ENCODE results near the gene ZNF174. TPM values are rescaled to one million over a fixed set of nuclear protein-coding genes. Genes with fewer than 3 reads are reported as not detected.

The ZNF174 gene
- total RNA-seq, 4 donors from 2014 or later = 6.7 to 15.6 (median 9.6) TPM

DNA sequence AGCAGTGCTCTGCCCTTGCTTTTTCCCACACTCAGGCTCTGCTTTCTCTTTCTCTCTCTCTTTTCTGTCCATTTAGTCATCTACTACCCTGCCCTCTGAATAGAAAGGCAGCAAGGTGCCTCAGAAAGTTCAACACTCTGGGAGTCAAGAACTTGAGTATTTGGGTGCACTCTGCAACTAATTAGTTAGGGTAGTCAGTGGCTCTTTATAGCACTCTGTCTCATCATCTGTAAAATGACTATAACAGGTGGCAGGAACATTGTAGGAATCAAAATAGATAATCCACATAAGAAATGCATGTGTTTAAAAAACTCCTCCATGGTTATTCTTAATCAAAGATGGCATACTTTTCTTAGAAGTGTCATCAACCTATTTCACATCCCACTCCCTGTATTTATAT is 38.1 kb upstream of the ZNF174 start:
- ATAC-seq = no peak
- Histone ChIP-seq H3K9me3 (peaks cover 0 to 22% (median 2%) of the 10 kb centered on the region in 3 donors), H3K27ac (no peak overlapping the region), H3K4me1 (no peaks in the 10 kb centered on the region), H3K36me3 (no peaks in the 10 kb centered on the region), H3K4me3 (no peak overlapping the region), H3K27me3 (peaks cover 0 to 4% (median 0%) of the 10 kb centered on the region in 3 donors)
- no peak for TF ChIP-seq POLR2A (IDR thresholded peaks at IDR 0.05)
- TF ChIP-seq CTCF (IDR thresholded peaks at IDR 0.05 in 4 of 5, conservative IDR thresholded peaks at IDR 0.05 in 1 of 5) = no peak
- intact Hi-C loops (cut with DNase I; ENCODE audit: low total_unique reads) = no loop called here
- DNase-seq = no peak
- in situ Hi-C loops (cut with MboI; ENCODE audit: low sequenced_read_pairs in 4 of 4) = no loop called here

GRCh38 chr16:3363793-3364192 is 37.2 kb upstream of the ZNF174 start:
- peaks cover 0 to 22% (median 2%) of the 10 kb centered on the region in 3 donors for H3K9me3 ChIP-seq
- H3K4me3 ChIP-seq = no peak overlapping the region
- no peaks in the 10 kb centered on the region for H3K4me1 ChIP-seq
- DNase-seq = no peak
- intact Hi-C loops (cut with DNase I; ENCODE audit: low total_unique reads) (loop anchor here (2.0 kb wide), 1 partner anchor 37 kb away; the partner anchor contains the start of genes ZNF174 and ZSCAN32), in situ Hi-C loops (cut with MboI; ENCODE audit: low sequenced_read_pairs in 4 of 4) (no loop called here)
- no peak for ATAC-seq
- H3K27ac ChIP-seq = no peak overlapping the region
- TF ChIP-seq CTCF (IDR thresholded peaks at IDR 0.05 in 4 of 5, conservative IDR thresholded peaks at IDR 0.05 in 1 of 5) (no peak), POLR2A (IDR thresholded peaks at IDR 0.05) (no peak)
- no peaks in the 10 kb centered on the region for H3K27me3 ChIP-seq
- H3K36me3 ChIP-seq = no peaks in the 10 kb centered on the region

- Histone ChIP-seq H3K36me3 (no peaks in the 10 kb centered on the region), H3K4me3 (peak overlapping the region; percentile 33 to 61 (median 58)), H3K9me3 (peaks cover 0 to 22% (median 2%) of the 10 kb centered on the region in 3 donors), H3K27me3 (no peaks in the 10 kb centered on the region), H3K4me1 (no peaks in the 10 kb centered on the region), H3K27ac (peak overlapping the region; percentile 67 to 76 (median 73))
- DNase-seq (peak; percentile 53 to 71), ATAC-seq (peak; percentile 82 to 87)
- in situ Hi-C loops (cut with MboI; ENCODE audit: low sequenced_read_pairs in 4 of 4) (no loop called here), intact Hi-C loops (cut with DNase I; ENCODE audit: low total_unique reads) (loop anchor here (2.0 kb wide), 1 partner anchor 36 kb away; the partner anchor contains the start of genes ZNF174 and ZSCAN32)
- no peak for TF ChIP-seq CTCF (IDR thresholded peaks at IDR 0.05 in 4 of 5, conservative IDR thresholded peaks at IDR 0.05 in 1 of 5)
- TF ChIP-seq POLR2A (IDR thresholded peaks at IDR 0.05) = no peak
These were observed 36.1 kb upstream of the ZNF174 start for GRCh38 chr16:3364774-3365427.

DNA sequence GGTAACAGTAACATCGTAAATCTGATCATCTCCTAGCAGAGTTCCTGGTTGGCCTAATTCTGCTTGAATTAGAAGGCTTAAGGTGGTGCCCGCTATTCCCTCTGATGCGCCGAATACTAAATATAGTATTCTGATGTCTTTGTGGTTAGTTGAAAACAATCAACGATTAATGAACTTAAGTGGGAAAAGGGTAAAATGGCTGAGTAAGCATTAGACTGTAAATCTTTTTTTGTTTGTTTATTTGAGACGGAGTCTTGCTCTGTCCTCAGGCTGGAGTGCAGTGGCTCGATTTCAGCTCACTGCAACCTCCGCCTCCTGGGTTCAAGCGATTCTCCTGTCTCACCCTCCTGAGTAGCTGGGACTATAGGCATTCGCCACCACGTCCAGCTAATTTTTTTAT is 31.9 kb upstream of the ZNF174 start:
- intact Hi-C loops (cut with DNase I; ENCODE audit: low total_unique reads) (no loop called here), in situ Hi-C loops (cut with MboI; ENCODE audit: low sequenced_read_pairs in 4 of 4) (no loop called here)
- Histone ChIP-seq H3K27me3 (no peaks in the 10 kb centered on the region), H3K4me3 (no peak overlapping the region), H3K4me1 (no peaks in the 10 kb centered on the region), H3K27ac (no peak overlapping the region), H3K9me3 (peaks cover 0 to 13% (median 2%) of the 10 kb centered on the region in 3 donors), H3K36me3 (peaks cover 0 to 6% of the 10 kb centered on the region in 2 donors)
- DNase-seq (no peak), ATAC-seq (no peak)
- no peak for TF ChIP-seq POLR2A (IDR thresholded peaks at IDR 0.05)
- TF ChIP-seq CTCF (IDR thresholded peaks at IDR 0.05 in 4 of 5, conservative IDR thresholded peaks at IDR 0.05 in 1 of 5) = no peak

Measured in gastrocnemius medialis (tissue), 4 donors.